Uterus (tissue), 2 donors: ENCODE data around the gene CD2AP.

Experiments
- CTCF ChIP-seq, 4 experiments: fragments of 200-600 bp in 2 of 4; fragments of 450-650 bp in 2 of 4; sonication (generic) in 2 of 4; IDR thresholded peaks; one replicate each; pipeline ENCODE4 v1.5.1; 2016 to 2019; ENCODE audit warnings: antibody characterized with exemption in 4 of 4, mild to moderate bottlenecking in 2 of 4, moderate library complexity in 1 of 4
- POLR2A ChIP-seq, 2 donors: fragments of 450-650 bp; IDR thresholded peaks; one replicate each; pipeline ENCODE4 v1.6.1; 2016; ENCODE audit warnings: antibody characterized with exemption in 2 of 2, mild to moderate bottlenecking in 1 of 2, moderate library complexity in 1 of 2

GRCh38 chr6:47532981-47533585 lies 55.5 kb downstream of the CD2AP start:
- TF ChIP-seq POLR2A (IDR thresholded peaks at IDR 0.05) (no peak), CTCF (IDR thresholded peaks at IDR 0.05) (no peak)
